Heart left ventricle (tissue), 13 donors: ENCODE measurements around the gene DDR1.

ENCODE experiments used
- POLR2A ChIP-seq, 2 donors: fragments of 450-650 bp; IDR thresholded peaks; one replicate each; pipeline ENCODE4 v1.6.1; 2017; ENCODE audit warnings: antibody characterized with exemption in 2 of 2, mild to moderate bottlenecking in 2 of 2, moderate library complexity in 2 of 2
- TF ChIP-seq, protein P1 (sequence below), 12 donors: fragments of 200-600 bp; sonication (generic) in 4 of 12; IDR thresholded peaks; one replicate each; pipeline versions ENCODE4 v1.5.0 to v1.8.0; 2018 to 2022; ENCODE audit warnings: antibody characterized with exemption in 12 of 12, mild to moderate bottlenecking in 5 of 12
- donor health status: ischemic (EF 13 %, LVEDD 7.1; RV severe dilation, severe dysfunction).
- donor health status: DM: no; HTN: yes; CAD: no.
- donor health status: DM: no; HTN: no; CAD: no.
- donor health status: ischemic (EF 25% LVEDD 6.9; RV normal size, moderate dysfunction).
- donor health status: ischemic (EF 25% LVEDD 5.7; RV mildly dilated, moderate dysfunction).
- donor health status: ischemic (EF 35%, LVEDD 5.7; RV mildly dilated, moderate dysfunction).
- donor health status: nonischemic (EF 11% LVEDD 7.7; RV severe dilation, severe dysfunction).
- donor health status: DM: yes; HTN: yes; CAD: no.
- donor health status: PGD.
- donor health status: ischemic (EF 29% LVEDD 5.4; RV normal size, mild dysfunction).
- donor health status: nonischemic (EF 23%, LVEDD 6.1; RV moderate dilation, normal function).

DNA sequence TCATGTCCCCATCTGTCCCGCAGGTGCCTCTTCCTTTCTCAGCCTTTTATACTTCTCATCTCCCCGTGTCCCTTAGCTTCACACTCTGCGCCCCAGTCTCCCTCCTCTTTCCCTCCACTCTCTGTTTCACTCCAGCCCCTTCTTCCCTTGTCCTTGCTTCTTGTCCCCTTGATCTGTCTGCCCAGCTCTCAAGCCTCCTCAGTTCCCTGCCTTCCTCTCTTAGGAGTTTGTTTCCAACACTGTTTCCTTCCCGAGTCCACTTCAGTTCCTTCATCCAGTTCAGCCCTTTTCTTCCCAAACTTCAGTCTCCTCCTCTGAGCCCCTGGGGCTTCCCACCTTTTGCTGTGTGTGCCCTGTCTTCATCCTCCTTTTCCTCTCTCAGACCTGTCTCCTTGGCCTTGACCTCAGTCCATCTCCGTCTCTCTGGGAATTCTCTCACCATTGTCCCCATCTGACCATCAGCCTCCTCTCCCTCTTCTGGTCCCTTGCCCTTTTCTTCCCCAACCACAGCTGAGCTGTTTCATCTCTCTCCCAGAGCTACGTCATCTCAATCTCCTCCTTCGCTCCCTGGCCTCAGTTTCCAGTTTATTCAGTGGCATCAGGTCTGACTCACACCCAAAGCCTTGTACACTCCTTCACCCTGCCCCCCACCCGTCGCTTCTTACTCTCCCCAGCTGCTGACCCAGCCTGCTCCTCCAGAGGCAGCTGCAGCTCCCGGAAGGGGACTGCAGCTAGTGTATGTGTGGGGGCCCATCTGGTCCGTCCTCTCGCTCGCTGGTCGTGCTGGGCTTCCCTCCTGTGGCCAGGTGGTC is 2.7 kb upstream of the DDR1 start:
- TF ChIP-seq, protein P1, sequence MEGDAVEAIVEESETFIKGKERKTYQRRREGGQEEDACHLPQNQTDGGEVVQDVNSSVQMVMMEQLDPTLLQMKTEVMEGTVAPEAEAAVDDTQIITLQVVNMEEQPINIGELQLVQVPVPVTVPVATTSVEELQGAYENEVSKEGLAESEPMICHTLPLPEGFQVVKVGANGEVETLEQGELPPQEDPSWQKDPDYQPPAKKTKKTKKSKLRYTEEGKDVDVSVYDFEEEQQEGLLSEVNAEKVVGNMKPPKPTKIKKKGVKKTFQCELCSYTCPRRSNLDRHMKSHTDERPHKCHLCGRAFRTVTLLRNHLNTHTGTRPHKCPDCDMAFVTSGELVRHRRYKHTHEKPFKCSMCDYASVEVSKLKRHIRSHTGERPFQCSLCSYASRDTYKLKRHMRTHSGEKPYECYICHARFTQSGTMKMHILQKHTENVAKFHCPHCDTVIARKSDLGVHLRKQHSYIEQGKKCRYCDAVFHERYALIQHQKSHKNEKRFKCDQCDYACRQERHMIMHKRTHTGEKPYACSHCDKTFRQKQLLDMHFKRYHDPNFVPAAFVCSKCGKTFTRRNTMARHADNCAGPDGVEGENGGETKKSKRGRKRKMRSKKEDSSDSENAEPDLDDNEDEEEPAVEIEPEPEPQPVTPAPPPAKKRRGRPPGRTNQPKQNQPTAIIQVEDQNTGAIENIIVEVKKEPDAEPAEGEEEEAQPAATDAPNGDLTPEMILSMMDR (IDR thresholded peaks at IDR 0.05) = no peak
- no peak for TF ChIP-seq POLR2A (IDR thresholded peaks at IDR 0.05)
